ENCODE measurements around the gene BMPR1A.
"Not testable (repeated sequence)": the region's sequence is repeated elsewhere in the genome, so short reads cannot be mapped to it uniquely, and the experiment has no call there.

DNA sequence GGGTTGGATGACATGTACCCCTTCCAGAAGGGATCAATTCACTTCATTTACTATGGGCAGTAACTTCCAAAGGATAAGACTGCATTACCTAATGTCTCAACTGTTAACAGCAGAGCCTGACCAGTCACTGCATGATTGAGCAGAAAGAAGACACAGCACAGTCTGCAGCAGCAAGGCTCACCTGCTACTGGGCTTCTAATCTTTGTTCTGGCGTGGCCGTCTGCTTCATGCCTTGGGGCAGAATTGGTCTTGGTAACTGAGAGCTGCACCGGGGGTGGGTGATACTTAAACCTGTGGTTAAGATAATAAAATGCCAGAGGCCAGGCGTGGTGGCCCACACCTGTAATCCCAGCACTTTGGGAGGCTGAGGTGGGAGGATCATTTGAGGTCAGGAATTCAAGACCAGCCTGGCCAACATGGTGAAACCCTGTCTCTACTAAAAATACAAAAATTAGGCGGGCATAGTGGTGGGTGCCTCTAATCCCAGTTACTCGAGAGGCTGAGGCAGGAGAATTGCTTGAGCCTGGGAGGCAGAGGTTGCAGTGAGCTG is 177.8 kb downstream of the BMPR1A start:
- TF ChIP-seq, protein P1, sequence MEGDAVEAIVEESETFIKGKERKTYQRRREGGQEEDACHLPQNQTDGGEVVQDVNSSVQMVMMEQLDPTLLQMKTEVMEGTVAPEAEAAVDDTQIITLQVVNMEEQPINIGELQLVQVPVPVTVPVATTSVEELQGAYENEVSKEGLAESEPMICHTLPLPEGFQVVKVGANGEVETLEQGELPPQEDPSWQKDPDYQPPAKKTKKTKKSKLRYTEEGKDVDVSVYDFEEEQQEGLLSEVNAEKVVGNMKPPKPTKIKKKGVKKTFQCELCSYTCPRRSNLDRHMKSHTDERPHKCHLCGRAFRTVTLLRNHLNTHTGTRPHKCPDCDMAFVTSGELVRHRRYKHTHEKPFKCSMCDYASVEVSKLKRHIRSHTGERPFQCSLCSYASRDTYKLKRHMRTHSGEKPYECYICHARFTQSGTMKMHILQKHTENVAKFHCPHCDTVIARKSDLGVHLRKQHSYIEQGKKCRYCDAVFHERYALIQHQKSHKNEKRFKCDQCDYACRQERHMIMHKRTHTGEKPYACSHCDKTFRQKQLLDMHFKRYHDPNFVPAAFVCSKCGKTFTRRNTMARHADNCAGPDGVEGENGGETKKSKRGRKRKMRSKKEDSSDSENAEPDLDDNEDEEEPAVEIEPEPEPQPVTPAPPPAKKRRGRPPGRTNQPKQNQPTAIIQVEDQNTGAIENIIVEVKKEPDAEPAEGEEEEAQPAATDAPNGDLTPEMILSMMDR (IDR thresholded peaks at IDR 0.05), result not testable (repeated sequence)
- TF ChIP-seq POLR2A (IDR thresholded peaks at IDR 0.05), result not testable (repeated sequence)

Measured in lower leg skin (tissue), 3 donors.